PC-9 (cell line): ENCODE data around the gene PRICKLE3. TPM values are rescaled to one million over a fixed set of nuclear protein-coding genes. Genes with fewer than 3 reads are reported as not detected.

Experiments used
- BruUV-seq: library from RNA; stranded (reverse); fragments of 400-500 nt; replicated peaks from 2 replicates; lab custom pipeline; 2021; lab: Mats Ljungman, UMichigan
- CTCF ChIA-PET: fragments of 300-600 bp; sonication (Branson Sonifier 250); formaldehyde crosslinking; loops from one replicate; lab custom pipeline; 2022; ENCODE audit warnings: antibody characterized with exemption; lab: Charles Lee
- POLR2A ChIA-PET: fragments of 300-600 bp; sonication (Branson Sonifier 250); formaldehyde crosslinking; loops from one replicate; lab custom pipeline; 2022; ENCODE audit warnings: antibody characterized with exemption; ENCODE audit not compliant: unreplicated experiment; lab: Charles Lee
- DNase-seq, 2 experiments: peaks; one replicate each; pipeline versions ENCODE4 v3.0.0 to v3.0.0-alpha.2; 2015 to 2022; ENCODE audit warnings: mixed read lengths in 1 of 2
- H2AFZ ChIP-seq: fragments of 200-600 bp; sonication (generic); 2 replicates; pipeline ENCODE4 v1.8.1; 2017; ENCODE audit warnings: antibody characterized with exemption
- H3F3A ChIP-seq: fragments of 200-600 bp; sonication (generic); 2 replicates; pipeline ENCODE4 v1.8.1; 2017; ENCODE audit warnings: antibody characterized with exemption, mild to moderate bottlenecking, low read depth; ENCODE audit not compliant: insufficient read depth
- H3K27ac ChIP-seq: fragments of 200-600 bp; sonication (generic); 2 replicates; pipeline ENCODE4 v1.6.1; 2016; ENCODE audit warnings: mixed run types
- H3K27me3 ChIP-seq: fragments of 200-600 bp; sonication (generic); 2 replicates; pipeline ENCODE4 v1.6.1; 2016; ENCODE audit warnings: low read depth, mixed run types; ENCODE audit not compliant: insufficient read depth
- H3K36me3 ChIP-seq: fragments of 200-600 bp; sonication (generic); 2 replicates; pipeline ENCODE4 v1.6.1; 2016; ENCODE audit warnings: low read depth, mixed run types
- H3K4me1 ChIP-seq: fragments of 200-600 bp; sonication (generic); replicated peaks from 2 replicates; pipeline ENCODE4 v1.6.1; 2016; ENCODE audit warnings: mixed run types; ENCODE audit not compliant: insufficient read depth
- H3K4me2 ChIP-seq: fragments of 200-600 bp; sonication (generic); 2 replicates; pipeline ENCODE4 v1.6.1; 2017; ENCODE audit warnings: mixed run types
- H3K4me3 ChIP-seq: fragments of 200-600 bp; sonication (generic); 2 replicates; pipeline ENCODE4 v1.6.1; 2016; ENCODE audit warnings: mixed run types
- H3K79me2 ChIP-seq: fragments of 200-600 bp; sonication (generic); 2 replicates; pipeline ENCODE4 v1.6.1; 2017; ENCODE audit warnings: low read depth, mixed run types
- H3K9me2 ChIP-seq: fragments of 200-600 bp; sonication (generic); 2 replicates; pipeline ENCODE4 v1.8.1; 2017; ENCODE audit warnings: mild to moderate bottlenecking; ENCODE audit not compliant: insufficient read depth
- H3K9me3 ChIP-seq: fragments of 200-600 bp; sonication (generic); 2 replicates; pipeline ENCODE4 v1.8.1; 2016; ENCODE audit warnings: low read depth; ENCODE audit not compliant: insufficient read depth
- H4K20me1 ChIP-seq: fragments of 200-600 bp; sonication (generic); 2 replicates; pipeline ENCODE4 v1.8.1; 2017; ENCODE audit not compliant: insufficient read depth
- EZH2 ChIP-seq: fragments of 200-600 bp; sonication (generic); IDR thresholded peaks from 2 replicates; pipeline ENCODE4 v1.8.0; 2017; ENCODE audit warnings: antibody characterized with exemption, low read depth
- intact Hi-C: fragments of 100-400 bp; cut with micrococcal nuclease; formaldehyde crosslinking; loops from one replicate; pipeline ENCODE4 v1.10.0; 2022; ENCODE audit not compliant: unreplicated experiment
- total RNA-seq: library from RNA; stranded (reverse); gene quantifications from 2 replicates; pipeline ENCODE4 v1.2.3, GENCODE V29; 2021
- TF ChIP-seq, protein P1 (sequence below): fragments of 200-600 bp; sonication (generic); conservative IDR thresholded peaks from 2 replicates; pipeline ENCODE4 v1.6.1; 2017; ENCODE audit warnings: mixed run types, antibody characterized with exemption, mild to moderate bottlenecking, moderate library complexity

PRICKLE3 gene
- total RNA-seq, 1 experiment from 2014 or later, result 13.5 TPM

- H4K20me1 ChIP-seq, result no peaks in the 10 kb centered on the region
- intact Hi-C loops, result no loop called here
- no peaks in the 10 kb centered on the region for H3K9me2 ChIP-seq
- H3K4me2 ChIP-seq, result no peak overlapping the region
- no peak for DNase-seq
- no peak overlapping the region for H2AFZ ChIP-seq
- no peak overlapping the region for H3K4me3 ChIP-seq
- ChIA-PET POLR2A (no interaction called here), CTCF (no interaction called here)
- no peaks in the 10 kb centered on the region for H3K9me3 ChIP-seq
- no peaks in the 10 kb centered on the region for H3K27me3 ChIP-seq
- no peaks in the 10 kb centered on the region for H3K36me3 ChIP-seq
- no peak overlapping the region for H3K27ac ChIP-seq
- TF ChIP-seq, protein P1, sequence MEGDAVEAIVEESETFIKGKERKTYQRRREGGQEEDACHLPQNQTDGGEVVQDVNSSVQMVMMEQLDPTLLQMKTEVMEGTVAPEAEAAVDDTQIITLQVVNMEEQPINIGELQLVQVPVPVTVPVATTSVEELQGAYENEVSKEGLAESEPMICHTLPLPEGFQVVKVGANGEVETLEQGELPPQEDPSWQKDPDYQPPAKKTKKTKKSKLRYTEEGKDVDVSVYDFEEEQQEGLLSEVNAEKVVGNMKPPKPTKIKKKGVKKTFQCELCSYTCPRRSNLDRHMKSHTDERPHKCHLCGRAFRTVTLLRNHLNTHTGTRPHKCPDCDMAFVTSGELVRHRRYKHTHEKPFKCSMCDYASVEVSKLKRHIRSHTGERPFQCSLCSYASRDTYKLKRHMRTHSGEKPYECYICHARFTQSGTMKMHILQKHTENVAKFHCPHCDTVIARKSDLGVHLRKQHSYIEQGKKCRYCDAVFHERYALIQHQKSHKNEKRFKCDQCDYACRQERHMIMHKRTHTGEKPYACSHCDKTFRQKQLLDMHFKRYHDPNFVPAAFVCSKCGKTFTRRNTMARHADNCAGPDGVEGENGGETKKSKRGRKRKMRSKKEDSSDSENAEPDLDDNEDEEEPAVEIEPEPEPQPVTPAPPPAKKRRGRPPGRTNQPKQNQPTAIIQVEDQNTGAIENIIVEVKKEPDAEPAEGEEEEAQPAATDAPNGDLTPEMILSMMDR, result no peak
- no peak for TF ChIP-seq EZH2
- no peaks in the 10 kb centered on the region for H3K79me2 ChIP-seq
- no peaks in the 10 kb centered on the region for H3K4me1 ChIP-seq
- BruUV-seq, result no TSS peak
- no peaks in the 10 kb centered on the region for H3F3A ChIP-seq
Measured at GRCh38 chrX:49220100-49220499, 33.9 kb upstream of the PRICKLE3 start.

DNA sequence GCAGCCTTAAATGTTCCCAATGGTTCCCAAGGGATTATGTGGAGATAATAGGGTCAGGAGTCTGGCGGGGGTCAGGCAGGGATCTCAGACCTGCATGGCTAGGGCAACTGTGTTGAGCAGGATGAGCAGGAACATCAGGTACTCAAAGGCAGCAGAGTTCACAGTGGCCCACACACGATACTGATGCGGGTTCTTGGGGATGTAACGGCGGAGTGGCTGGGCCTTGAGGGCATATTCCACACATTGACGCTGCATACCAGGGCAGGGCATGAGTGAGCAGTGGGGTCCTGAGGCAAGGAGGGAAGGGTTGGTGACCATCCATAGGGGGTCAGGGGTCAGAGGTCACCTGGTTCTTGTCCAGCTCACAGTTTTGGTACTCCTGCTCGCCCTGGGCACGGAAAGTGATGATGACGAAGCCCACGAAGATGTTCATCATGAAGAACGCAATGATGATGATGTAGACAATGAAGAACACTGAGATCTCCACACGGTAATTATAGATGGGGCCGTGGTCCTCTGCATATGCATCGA lies 28.9 kb upstream of the PRICKLE3 start:
- no peaks in the 10 kb centered on the region for H3K9me2 ChIP-seq
- H3F3A ChIP-seq, result no peaks in the 10 kb centered on the region
- no peaks in the 10 kb centered on the region for H3K36me3 ChIP-seq
- POLR2A ChIA-PET, result no interaction called here
- intact Hi-C loops, result no loop called here
- DNase-seq, result no peak
- no peak overlapping the region for H2AFZ ChIP-seq
- CTCF ChIA-PET, result no interaction called here
- no peaks in the 10 kb centered on the region for H4K20me1 ChIP-seq
- H3K9me3 ChIP-seq, result no peaks in the 10 kb centered on the region
- no peaks in the 10 kb centered on the region for H3K79me2 ChIP-seq
- H3K4me2 ChIP-seq, result no peak overlapping the region
- no TSS peak for BruUV-seq
- peaks cover 3% of the 10 kb centered on the region; the same call in 1 of the 2 replicates for H3K27me3 ChIP-seq
- no peaks in the 10 kb centered on the region for H3K4me1 ChIP-seq
- TF ChIP-seq EZH2, result no peak
- TF ChIP-seq, protein P1, result no peak
- H3K4me3 ChIP-seq, result no peak overlapping the region
- no peak overlapping the region for H3K27ac ChIP-seq

DNA sequence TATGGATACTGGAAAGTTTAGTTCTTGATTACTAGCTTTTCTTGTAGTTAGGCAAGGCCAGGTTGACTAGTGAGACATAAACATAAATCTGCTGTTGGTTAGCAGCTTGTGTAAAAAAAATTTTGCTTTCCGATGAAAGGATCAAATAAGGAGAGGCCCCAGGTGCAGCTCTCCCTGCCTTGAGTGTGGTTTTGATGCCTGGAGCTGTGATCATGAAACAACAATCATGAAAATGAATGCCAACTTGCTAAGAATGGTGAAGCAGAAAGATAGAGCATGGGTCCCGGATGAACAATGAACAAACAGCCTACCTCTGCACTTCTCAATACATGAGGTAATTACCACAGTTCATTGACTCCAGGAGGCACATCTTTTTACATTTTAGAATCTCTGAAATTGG lies 28.2 kb upstream of the PRICKLE3 start:
- no peaks in the 10 kb centered on the region for H3K9me3 ChIP-seq
- no peaks in the 10 kb centered on the region for H3K79me2 ChIP-seq
- peaks cover 3% of the 10 kb centered on the region; the same call in 1 of the 2 replicates for H3K27me3 ChIP-seq
- ChIA-PET POLR2A (no interaction called here), CTCF (no interaction called here)
- no peaks in the 10 kb centered on the region for H3K4me1 ChIP-seq
- no peaks in the 10 kb centered on the region for H3K36me3 ChIP-seq
- no peak for DNase-seq
- no peak for TF ChIP-seq EZH2
- TF ChIP-seq, protein P1, result no peak
- H3K4me2 ChIP-seq, result no peak overlapping the region
- no TSS peak for BruUV-seq
- H3K4me3 ChIP-seq, result no peak overlapping the region
- H3F3A ChIP-seq, result no peaks in the 10 kb centered on the region
- H3K9me2 ChIP-seq, result no peaks in the 10 kb centered on the region
- no peak overlapping the region for H2AFZ ChIP-seq
- intact Hi-C loops, result no loop called here
- H4K20me1 ChIP-seq, result no peaks in the 10 kb centered on the region
- H3K27ac ChIP-seq, result no peak overlapping the region
